K562 (cell line): ENCODE measurements around the gene SAMD14. TPM values are rescaled to one million over a fixed set of nuclear protein-coding genes. Genes with fewer than 3 reads are reported as not detected.
A peak's percentile ranks its signal among the peaks of the same experiment; 100 is the strongest.

Source experiments
- ASH1L ChIP-seq: fragments of 450-650 bp; IDR thresholded peaks from 2 replicates; pipeline ENCODE4 v1.6.1; 2018; ENCODE audit warnings: borderline replicate concordance, mild to moderate bottlenecking, low read depth; ENCODE audit not compliant: partially characterized antibody
- E2F6 ChIP-seq, 2 experiments: IDR thresholded peaks; 2 replicates each; pipeline ENCODE4 v1.6.1; 2011; ENCODE audit warnings: borderline replicate concordance in 1 of 2, control low read depth in 1 of 2, low read depth in 1 of 2, low read length in 1 of 2, mild to moderate bottlenecking in 1 of 2, mixed read lengths in 1 of 2, moderate library complexity in 1 of 2; ENCODE audit not compliant: insufficient read depth in 1 of 2, insufficient read length in 1 of 2, poor library complexity in 1 of 2, severe bottlenecking in 1 of 2; ENCODE audit errors: extremely low read depth in 1 of 2
- FOXK1 ChIP-seq: sonication (generic); formaldehyde crosslinking; IDR thresholded peaks from 2 replicates; pipeline ENCODE4 v1.8.0; 2022; ENCODE audit warnings: missing genetic modification reagents, mild to moderate bottlenecking, borderline replicate concordance
- GABPB1 ChIP-seq: sonication (generic); formaldehyde crosslinking; IDR thresholded peaks from 2 replicates; pipeline ENCODE4 v1.8.0; 2022; ENCODE audit warnings: mild to moderate bottlenecking, missing genetic modification reagents
- MAZ ChIP-seq, 2 experiments: fragments of 450-650 bp in 1 of 2; sonication (generic) in 1 of 2; formaldehyde crosslinking; IDR thresholded peaks in 1 of 2; conservative IDR thresholded peaks in 1 of 2; 2 replicates each; pipeline versions ENCODE4 v1.4.0 to v1.5.0; 2020; ENCODE audit warnings: mild to moderate bottlenecking in 1 of 2, missing genetic modification reagents in 1 of 2
- MTA3 ChIP-seq: fragments of 450-650 bp; formaldehyde crosslinking; IDR thresholded peaks from 2 replicates; pipeline ENCODE4 v1.6.1; 2017; ENCODE audit warnings: mild to moderate bottlenecking, borderline replicate concordance
- NONO ChIP-seq, 2 experiments: fragments of 200-400 bp in 1 of 2; fragments of 450-650 bp in 1 of 2; formaldehyde crosslinking in 1 of 2; IDR thresholded peaks; 2 replicates each; pipeline ENCODE4 v1.6.1; 2017; ENCODE audit warnings: low read depth in 2 of 2, mild to moderate bottlenecking in 2 of 2, moderate library complexity in 2 of 2, low read length in 1 of 2
- NR4A1 ChIP-seq, 2 experiments: fragments of 250-450 bp in 1 of 2; fragments of 450-650 bp in 1 of 2; sonication (Bioruptor Pico) in 1 of 2; IDR thresholded peaks; 2 replicates each; pipeline versions ENCODE4 v1.4.0 to v1.6.1; 2016 to 2020; ENCODE audit warnings: mild to moderate bottlenecking in 2 of 2, missing compliant biosample characterization in 1 of 2, missing genetic modification characterization in 1 of 2, moderate library complexity in 1 of 2
- RCOR1 ChIP-seq, 2 experiments: IDR thresholded peaks; 2 replicates each; pipeline ENCODE4 v1.6.1; 2012; ENCODE audit warnings: low read depth in 2 of 2, low read length in 2 of 2, borderline replicate concordance in 1 of 2, improper control_type of control experiment in 1 of 2
- STAT5A ChIP-seq: IDR thresholded peaks from 2 replicates; pipeline ENCODE4 v1.6.1; 2012; ENCODE audit warnings: low read length, inconsistent platforms, borderline replicate concordance
- TBL1XR1 ChIP-seq, 2 experiments: IDR thresholded peaks; 2 replicates each; pipeline ENCODE4 v1.6.1; 2012; ENCODE audit warnings: improper control_type of control experiment in 2 of 2, low read length in 2 of 2, mild to moderate bottlenecking in 1 of 2
- TCF7 ChIP-seq: sonication (generic); IDR thresholded peaks from 2 replicates; pipeline ENCODE4 v1.6.1; 2016; ENCODE audit warnings: antibody characterized with exemption, borderline replicate concordance
- TCFL5 ChIP-seq: fragments of 250-450 bp; sonication (Bioruptor Pico); conservative IDR thresholded peaks from 2 replicates; pipeline ENCODE4 v1.6.1; 2021; ENCODE audit warnings: mild to moderate bottlenecking, moderate library complexity, matching md5 sums
- ZNF24 ChIP-seq: fragments of 450-650 bp; IDR thresholded peaks from 2 replicates; pipeline ENCODE4 v1.6.1; 2016
- ZNF263 ChIP-seq: sonication (generic); formaldehyde crosslinking; IDR thresholded peaks from 2 replicates; pipeline ENCODE4 v1.8.0; 2022; ENCODE audit warnings: mild to moderate bottlenecking, missing genetic modification reagents, borderline replicate concordance
- polyA plus RNA-seq, 8 experiments: library from polyadenylated mRNA; depleted of rRNA in 4 of 8; stranded (reverse) in 5 of 8; unstranded in 3 of 8; fragments of >200 nt; fragmentation: Nextera tagmentation in 2 of 8; fragmentation: Illumina TruSeq in 1 of 8; extraction: Ambion mirVana in 2 of 8; extraction: Trizol in 1 of 8; gene quantifications; 2 replicates each; pipeline versions ENCODE4 v1.2.1 to v1.2.3, GENCODE V29; 2011 to 2014; ENCODE audit warnings: inconsistent platforms in 1 of 8, missing spikeins in 1 of 8
- total RNA-seq, 7 experiments: library from RNA; depleted of rRNA in 6 of 7; stranded (reverse); fragments of >200 nt in 6 of 7; fragmentation: Illumina TruSeq in 2 of 7; extraction: Trizol in 2 of 7; gene quantifications; 2 replicates each; pipeline versions ENCODE4 v1.2.1 to v1.2.3, GENCODE V29; 2011 to 2021; ENCODE audit warnings: low replicate concordance in 1 of 7
- TF ChIP-seq, protein P1 (sequence below), 2 experiments: fragments of 150-350 bp in 1 of 2; IDR thresholded peaks; 2 replicates each; pipeline ENCODE4 v1.6.1; 2012 to 2016; ENCODE audit warnings: low read depth in 2 of 2, low read length in 2 of 2, mild to moderate bottlenecking in 1 of 2, moderate library complexity in 1 of 2

SAMD14 gene
- total and polyA plus RNA-seq, 9 of the 15 experiments (the other 6 are each of a cell fraction or from before 2014, with no cell fraction given), result 0.04 to 0.07 TPM; not detected in 7

DNA sequence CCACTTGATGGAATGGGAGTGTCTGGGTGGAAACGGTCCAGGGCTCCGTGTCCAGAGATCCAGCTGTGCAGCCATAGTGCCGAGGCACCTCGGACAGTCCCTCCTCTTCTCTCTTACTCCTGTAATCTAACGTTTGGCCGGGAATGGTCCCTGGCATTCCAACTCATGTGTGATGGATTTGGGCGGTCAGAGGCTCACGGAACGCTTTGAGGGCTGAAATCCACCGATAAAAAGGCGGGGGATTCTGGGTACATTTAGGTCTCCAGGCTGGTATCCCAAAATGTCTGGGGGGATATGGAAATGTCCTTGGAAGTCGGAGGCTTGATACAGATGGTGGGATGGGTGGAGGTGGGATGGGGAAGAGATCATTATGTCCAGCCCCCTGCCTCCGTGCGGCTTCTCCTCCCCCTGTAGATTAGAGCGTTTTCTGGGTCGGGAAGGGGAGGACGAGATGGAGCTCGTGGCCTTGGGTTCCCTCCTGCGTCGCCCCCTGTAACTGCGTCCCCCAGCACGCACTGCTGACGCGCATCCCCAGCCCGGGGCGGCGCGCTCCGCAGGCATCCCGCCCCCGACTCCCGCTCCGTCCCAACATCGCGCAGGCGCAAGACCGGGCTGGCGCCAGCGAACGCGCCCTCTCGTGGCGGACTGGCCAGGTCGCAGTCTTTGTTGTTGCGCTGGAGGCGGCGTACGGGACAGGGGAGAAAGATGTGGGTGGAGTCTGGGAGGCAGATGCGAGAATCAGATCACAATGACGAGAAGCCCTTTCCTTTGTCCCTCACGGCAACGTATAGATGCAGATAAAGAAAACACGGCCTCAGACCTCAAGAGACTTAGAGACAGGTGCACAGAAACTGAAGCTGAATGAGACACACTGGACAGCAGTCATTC lies 31.3 kb upstream of the SAMD14 start (continued):
- TF ChIP-seq E2F6 (IDR thresholded peaks at IDR 0.05; ENCODE audit: borderline replicate concordance in 1 of 2, extremely low read depth in 1 of 2, insufficient read depth in 1 of 2, insufficient read length in 1 of 2, low read depth in 1 of 2, low read length in 1 of 2, poor library complexity in 1 of 2, severe bottlenecking in 1 of 2) (peak; percentile 68 to 81), NR4A1 (CRISPR knock-in tag; IDR thresholded peaks at IDR 0.05) (no peak), NR4A1 (tag; IDR thresholded peaks at IDR 0.05) (no peak), MAZ (CRISPR knock-in tag; conservative IDR thresholded peaks at IDR 0.05 in 1 of 2, IDR thresholded peaks at IDR 0.05 in 1 of 2) (peak; percentile 66 to 89; a peak in 3 of 4 replicates), TCFL5 (CRISPR knock-in tag) (no peak), NONO (IDR thresholded peaks at IDR 0.05; ENCODE audit: low read depth in 2 of 2, low read length in 1 of 2) (peak in 1 of 2 experiments; percentile 37; a peak in 1 of 4 replicates), GABPB1 (CRISPR knock-in tag) (peak; percentile 59; the same call in 1 of the 2 replicates), ZNF24 (0 out of 2 replicates have a peak, but pooled peaks have one; percentile 39), ZNF263 (peak; percentile 30; the same call in 1 of the 2 replicates), TCF7 (0 out of 2 replicates have a peak, but pooled peaks have one; percentile 42), TBL1XR1 (IDR thresholded peaks at IDR 0.05; ENCODE audit: low read length in 2 of 2) (peak in 1 of 2 experiments; percentile 31; a peak in 1 of 4 replicates), MTA3 (peak; percentile 63; the same call in 1 of the 2 replicates), STAT5A (no peak), ASH1L (no peak), FOXK1 (0 out of 2 replicates have a peak, but pooled peaks have one; percentile 85), RCOR1 (IDR thresholded peaks at IDR 0.05; ENCODE audit: borderline replicate concordance in 1 of 2, low read depth in 2 of 2, low read length in 2 of 2) (peak in 1 of 2 experiments; percentile 87; a peak in 2 of 4 replicates)
- TF ChIP-seq, protein P1, sequence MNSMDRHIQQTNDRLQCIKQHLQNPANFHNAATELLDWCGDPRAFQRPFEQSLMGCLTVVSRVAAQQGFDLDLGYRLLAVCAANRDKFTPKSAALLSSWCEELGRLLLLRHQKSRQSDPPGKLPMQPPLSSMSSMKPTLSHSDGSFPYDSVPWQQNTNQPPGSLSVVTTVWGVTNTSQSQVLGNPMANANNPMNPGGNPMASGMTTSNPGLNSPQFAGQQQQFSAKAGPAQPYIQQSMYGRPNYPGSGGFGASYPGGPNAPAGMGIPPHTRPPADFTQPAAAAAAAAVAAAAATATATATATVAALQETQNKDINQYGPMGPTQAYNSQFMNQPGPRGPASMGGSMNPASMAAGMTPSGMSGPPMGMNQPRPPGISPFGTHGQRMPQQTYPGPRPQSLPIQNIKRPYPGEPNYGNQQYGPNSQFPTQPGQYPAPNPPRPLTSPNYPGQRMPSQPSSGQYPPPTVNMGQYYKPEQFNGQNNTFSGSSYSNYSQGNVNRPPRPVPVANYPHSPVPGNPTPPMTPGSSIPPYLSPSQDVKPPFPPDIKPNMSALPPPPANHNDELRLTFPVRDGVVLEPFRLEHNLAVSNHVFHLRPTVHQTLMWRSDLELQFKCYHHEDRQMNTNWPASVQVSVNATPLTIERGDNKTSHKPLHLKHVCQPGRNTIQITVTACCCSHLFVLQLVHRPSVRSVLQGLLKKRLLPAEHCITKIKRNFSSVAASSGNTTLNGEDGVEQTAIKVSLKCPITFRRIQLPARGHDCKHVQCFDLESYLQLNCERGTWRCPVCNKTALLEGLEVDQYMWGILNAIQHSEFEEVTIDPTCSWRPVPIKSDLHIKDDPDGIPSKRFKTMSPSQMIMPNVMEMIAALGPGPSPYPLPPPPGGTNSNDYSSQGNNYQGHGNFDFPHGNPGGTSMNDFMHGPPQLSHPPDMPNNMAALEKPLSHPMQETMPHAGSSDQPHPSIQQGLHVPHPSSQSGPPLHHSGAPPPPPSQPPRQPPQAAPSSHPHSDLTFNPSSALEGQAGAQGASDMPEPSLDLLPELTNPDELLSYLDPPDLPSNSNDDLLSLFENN (IDR thresholded peaks at IDR 0.05; ENCODE audit: low read depth in 2 of 2, low read length in 2 of 2), result 0 out of 4 replicates have a peak, but pooled peaks of 1 of the 2 experiments have one; percentile 23
